Ishikawa (cell line): ENCODE results near the gene GRIK4.

Source experiments
- CEBPB ChIP-seq: IDR thresholded peaks from 2 replicates; pipeline ENCODE4 v1.6.1; 2012
- CREB1 ChIP-seq: IDR thresholded peaks from 2 replicates; pipeline ENCODE4 v1.6.1; 2012; ENCODE audit warnings: low read depth
- EGR1 ChIP-seq: IDR thresholded peaks from 2 replicates; pipeline ENCODE4 v1.6.1; 2012
- EP300 ChIP-seq: IDR thresholded peaks from 2 replicates; pipeline ENCODE4 v1.6.1; 2012; ENCODE audit warnings: borderline replicate concordance
- FOXM1 ChIP-seq: IDR thresholded peaks from 2 replicates; pipeline ENCODE4 v1.6.1; 2012; ENCODE audit warnings: low read depth, borderline replicate concordance
- MAX ChIP-seq: IDR thresholded peaks from 2 replicates; pipeline ENCODE4 v1.6.1; 2012
- NFIC ChIP-seq: IDR thresholded peaks from 2 replicates; pipeline ENCODE4 v1.6.1; 2012
- RAD21 ChIP-seq: IDR thresholded peaks from 2 replicates; pipeline ENCODE4 v1.6.1; 2012; ENCODE audit warnings: low read depth
- REST ChIP-seq: IDR thresholded peaks from 2 replicates; pipeline ENCODE4 v1.6.1; 2012; ENCODE audit warnings: low read depth, mild to moderate bottlenecking
- TAF1 ChIP-seq: IDR thresholded peaks from 2 replicates; pipeline ENCODE4 v1.6.1; 2012; ENCODE audit warnings: low read depth, mild to moderate bottlenecking
- TCF12 ChIP-seq: IDR thresholded peaks from 2 replicates; pipeline ENCODE4 v1.6.1; 2012; ENCODE audit warnings: low read depth
- TEAD4 ChIP-seq: IDR thresholded peaks from 2 replicates; pipeline ENCODE4 v1.6.1; 2012
- USF1 ChIP-seq: IDR thresholded peaks from 2 replicates; pipeline ENCODE4 v1.6.1; 2012
- YY1 ChIP-seq: IDR thresholded peaks from 2 replicates; pipeline ENCODE4 v1.6.1; 2012; ENCODE audit warnings: low read depth
- ZBTB7A ChIP-seq: IDR thresholded peaks from 2 replicates; pipeline ENCODE4 v1.6.1; 2012; ENCODE audit warnings: low read depth

The GRIK4 gene

GRCh38 chr11:120645639-120646038, 134.1 kb downstream of the GRIK4 start:
- no peak for TF ChIP-seq USF1
- TF ChIP-seq RAD21: no peak
- TF ChIP-seq CREB1: no peak
- TF ChIP-seq FOXM1: no peak
- no peak for TF ChIP-seq YY1
- TF ChIP-seq ZBTB7A: 0 out of 2 replicates have a peak, but pooled peaks have one; percentile 51
- no peak for TF ChIP-seq REST
- peak; percentile 55; the same call in 1 of the 2 replicates for TF ChIP-seq NFIC
- TF ChIP-seq MAX: no peak
- no peak for TF ChIP-seq TAF1
- TF ChIP-seq EP300: peak; percentile 41; the same call in 1 of the 2 replicates
- no peak; the same call in 1 of the 2 replicates for TF ChIP-seq CEBPB
- TF ChIP-seq TEAD4: peak; percentile 61
- TF ChIP-seq EGR1: no peak
- TF ChIP-seq TCF12: peak; percentile 78

GRCh38 chr11:120646206-120646605, 134.7 kb downstream of the GRIK4 start:
- no peak for TF ChIP-seq CEBPB
- TF ChIP-seq CREB1: no peak
- no peak for TF ChIP-seq TEAD4
- TF ChIP-seq EP300: no peak
- no peak for TF ChIP-seq MAX
- TF ChIP-seq EGR1: no peak
- TF ChIP-seq FOXM1: no peak
- TF ChIP-seq TAF1: no peak
- no peak for TF ChIP-seq ZBTB7A
- TF ChIP-seq NFIC: no peak
- no peak for TF ChIP-seq TCF12
- TF ChIP-seq RAD21: no peak
- TF ChIP-seq USF1: no peak
- TF ChIP-seq YY1: no peak
- TF ChIP-seq REST: no peak

- TF ChIP-seq YY1: no peak
- TF ChIP-seq ZBTB7A: no peak
- no peak for TF ChIP-seq EGR1
- TF ChIP-seq CEBPB: no peak
- TF ChIP-seq TAF1: no peak
- no peak for TF ChIP-seq EP300
- TF ChIP-seq MAX: no peak
- no peak for TF ChIP-seq CREB1
- no peak for TF ChIP-seq NFIC
- TF ChIP-seq TCF12: no peak
Observed at GRCh38 chr11:120647681-120648080, 136.1 kb downstream of the GRIK4 start.

GRCh38 chr11:120648771-120649170, 137.2 kb downstream of the GRIK4 start:
- no peak for TF ChIP-seq YY1
- no peak for TF ChIP-seq EGR1
- TF ChIP-seq RAD21: no peak
- no peak for TF ChIP-seq TCF12
- TF ChIP-seq EP300: no peak
- TF ChIP-seq TAF1: no peak
- no peak for TF ChIP-seq CREB1
- no peak for TF ChIP-seq CEBPB
- TF ChIP-seq ZBTB7A: no peak
- TF ChIP-seq REST: no peak
- no peak for TF ChIP-seq USF1
- TF ChIP-seq TEAD4: no peak
- no peak for TF ChIP-seq NFIC
- TF ChIP-seq FOXM1: no peak
- no peak for TF ChIP-seq MAX
